Measurements from ENCODE around the gene JAK3.

Gene JAK3

DNA sequence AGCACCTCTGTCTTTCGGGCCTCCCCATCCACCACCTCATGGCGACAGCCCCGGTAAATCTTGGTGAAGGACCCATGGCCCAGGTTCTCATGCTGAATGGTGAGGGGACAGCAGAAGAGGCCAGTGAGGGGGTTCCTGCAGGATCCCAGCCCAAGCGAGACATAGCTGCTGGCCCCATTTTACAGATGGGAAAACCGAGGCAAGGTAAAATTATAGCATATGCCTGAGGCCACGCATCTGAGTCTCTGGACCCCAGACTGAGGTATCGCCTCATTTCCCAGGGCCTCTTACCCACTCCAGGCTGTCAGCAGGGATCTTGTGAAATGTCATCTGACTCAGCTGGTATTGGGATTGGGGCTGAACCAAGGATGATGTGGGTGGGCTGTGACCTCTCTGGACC lies 9.8 kb downstream of the JAK3 start:
- Histone ChIP-seq H3K9me3 (replicated peaks in 1 of 2; ENCODE audit: control insufficient read depth in 2 of 2, insufficient read depth in 1 of 2, low read depth in 1 of 2, low read length in 2 of 2) (no peaks in the 10 kb centered on the region), H4K91ac (ENCODE audit: low read depth, low read length, poor library complexity) (no peak overlapping the region), H2AK5ac (ENCODE audit: low read depth, low read length) (no peak overlapping the region), H3K27me3 (ENCODE audit: control insufficient read depth in 3 of 3, insufficient read depth in 3 of 3, low read depth in 1 of 3, low read length in 3 of 3) (peaks cover 0 to 22% (median 5%) of the 10 kb centered on the region in 3 experiments), H3K27ac (replicated peaks; ENCODE audit: low read length) (no peak overlapping the region), H3K4ac (ENCODE audit: low read length) (no peak overlapping the region), H3K4me1 (ENCODE audit: control insufficient read depth in 2 of 2, insufficient read depth in 1 of 2, low read depth in 1 of 2, low read length in 2 of 2) (peaks cover 11 to 19% of the 10 kb centered on the region in 2 donors), H3K23ac (ENCODE audit: low read depth, low read length, poor library complexity) (no peak overlapping the region), H2BK120ac (ENCODE audit: low read depth, low read length) (no peak overlapping the region), H2BK12ac (ENCODE audit: low read length) (no peak overlapping the region), H2AFZ (ENCODE audit: low read length) (no peak overlapping the region), H3K9ac (ENCODE audit: low read depth, low read length, poor library complexity) (no peak overlapping the region), H3K4me2 (ENCODE audit: insufficient read depth, low read length, poor library complexity, severe bottlenecking) (no peak overlapping the region), H2BK5ac (ENCODE audit: low read length) (no peak overlapping the region), H3K4me3 (ENCODE audit: low read length in 2 of 2) (no peak overlapping the region), H4K8ac (ENCODE audit: low read depth, low read length) (no peak overlapping the region), H3K79me1 (ENCODE audit: low read depth, low read length) (no peaks in the 10 kb centered on the region), H3K14ac (ENCODE audit: low read length) (no peak overlapping the region), H2BK15ac (ENCODE audit: low read length) (no peak overlapping the region), H3K18ac (ENCODE audit: low read length) (no peak overlapping the region), H3K36me3 (replicated peaks in 1 of 2; ENCODE audit: control insufficient read depth in 2 of 2, insufficient read depth in 2 of 2, low read length in 2 of 2) (no peaks in the 10 kb centered on the region)
- WGBS, 2 donors (ENCODE audit: extremely low coverage in 2 of 2, insufficient read length in 2 of 2, insufficient replicate concordance in 1 of 2), result no CpG with 5 or more reads among the region's 7 CpGs
- DNase-seq (ENCODE audit: low spot score), result no peak

DNA sequence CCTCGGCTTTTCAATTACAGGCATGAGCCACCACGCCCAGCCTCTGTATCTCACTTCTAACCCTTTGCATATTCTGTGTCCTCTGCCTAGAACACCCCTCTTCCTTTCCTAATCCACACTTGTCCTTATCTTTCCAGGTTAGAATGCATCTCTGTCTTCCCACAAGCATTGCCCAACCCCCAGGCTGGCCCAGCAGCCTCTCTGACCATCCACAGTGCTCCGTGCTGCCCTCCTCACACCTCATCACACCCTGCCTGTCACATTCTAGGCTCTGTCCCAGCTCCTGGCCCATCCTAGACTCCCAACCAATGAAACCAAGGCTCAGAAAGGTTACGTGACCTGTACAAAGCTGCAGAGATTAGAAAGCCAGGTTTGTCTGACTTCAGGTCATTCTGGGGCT lies 11.3 kb downstream of the JAK3 start:
- Histone ChIP-seq H2BK120ac (ENCODE audit: low read depth, low read length) (no peak overlapping the region), H2AK5ac (ENCODE audit: low read depth, low read length) (no peak overlapping the region), H4K91ac (ENCODE audit: low read depth, low read length, poor library complexity) (no peak overlapping the region), H3K36me3 (replicated peaks in 1 of 2; ENCODE audit: control insufficient read depth in 2 of 2, insufficient read depth in 2 of 2, low read length in 2 of 2) (no peaks in the 10 kb centered on the region), H2BK5ac (ENCODE audit: low read length) (no peak overlapping the region), H3K23ac (ENCODE audit: low read depth, low read length, poor library complexity) (no peak overlapping the region), H3K18ac (ENCODE audit: low read length) (no peak overlapping the region), H3K27me3 (ENCODE audit: control insufficient read depth in 3 of 3, insufficient read depth in 3 of 3, low read depth in 1 of 3, low read length in 3 of 3) (peaks cover 0 to 14% (median 5%) of the 10 kb centered on the region in 3 experiments), H4K8ac (ENCODE audit: low read depth, low read length) (no peak overlapping the region), H3K4me2 (ENCODE audit: insufficient read depth, low read length, poor library complexity, severe bottlenecking) (no peak overlapping the region), H3K4me1 (ENCODE audit: control insufficient read depth in 2 of 2, insufficient read depth in 1 of 2, low read depth in 1 of 2, low read length in 2 of 2) (peaks cover 11 to 16% of the 10 kb centered on the region in 2 donors), H2BK15ac (ENCODE audit: low read length) (no peak overlapping the region), H3K9me3 (replicated peaks in 1 of 2; ENCODE audit: control insufficient read depth in 2 of 2, insufficient read depth in 1 of 2, low read depth in 1 of 2, low read length in 2 of 2) (no peaks in the 10 kb centered on the region), H2AFZ (ENCODE audit: low read length) (no peak overlapping the region), H2BK12ac (ENCODE audit: low read length) (no peak overlapping the region), H3K27ac (replicated peaks; ENCODE audit: low read length) (no peak overlapping the region), H3K14ac (ENCODE audit: low read length) (no peak overlapping the region), H3K4ac (ENCODE audit: low read length) (no peak overlapping the region), H3K4me3 (ENCODE audit: low read length in 2 of 2) (no peak overlapping the region), H3K79me1 (ENCODE audit: low read depth, low read length) (no peaks in the 10 kb centered on the region), H3K9ac (ENCODE audit: low read depth, low read length, poor library complexity) (no peak overlapping the region)
- WGBS, 2 donors (ENCODE audit: extremely low coverage in 2 of 2, insufficient read length in 2 of 2, insufficient replicate concordance in 1 of 2), result no CpG with 5 or more reads among the region's 4 CpGs
- no peak for DNase-seq (ENCODE audit: low spot score)

DNA sequence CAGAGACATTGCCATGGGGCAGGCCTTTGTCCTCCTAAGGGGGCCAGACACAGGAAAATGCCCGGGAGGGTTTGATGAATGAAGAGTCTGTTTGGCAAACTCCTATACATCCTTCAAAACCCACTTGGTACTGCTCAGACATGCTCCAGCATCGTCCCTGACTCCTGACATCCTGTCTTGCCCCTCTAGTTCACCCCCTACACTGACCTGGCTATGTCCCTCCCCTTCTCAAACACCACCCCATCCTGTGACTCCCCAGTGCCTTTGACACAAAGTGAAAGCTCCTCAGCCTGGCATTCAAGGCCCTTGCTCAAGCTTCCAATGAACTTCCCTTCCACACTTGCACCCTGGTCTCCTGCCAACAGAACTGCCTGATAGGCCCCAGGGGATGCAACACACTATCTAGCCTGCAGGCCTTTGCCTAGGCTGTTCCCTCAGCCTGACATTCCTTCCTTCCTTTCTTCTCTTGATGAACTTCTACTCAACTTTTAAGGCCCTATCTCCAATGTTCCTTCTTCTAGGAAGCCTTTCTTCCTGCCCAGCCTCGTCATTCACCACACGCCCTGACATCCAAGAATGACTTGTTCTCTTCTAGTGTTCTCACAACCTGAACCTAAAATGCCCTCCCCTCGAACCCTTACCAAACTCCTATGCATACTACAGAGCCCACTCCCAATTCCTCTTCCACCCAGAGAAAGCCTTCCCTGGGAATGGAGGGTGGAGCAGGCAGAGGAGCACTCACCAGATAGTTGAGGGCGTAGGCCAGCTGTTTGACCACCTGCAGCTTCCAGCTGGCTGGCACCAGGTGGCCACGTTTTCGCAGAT lies 12.4 kb downstream of the JAK3 start:
- Histone ChIP-seq H3K27ac (replicated peaks; ENCODE audit: low read length) (no peak overlapping the region), H3K9ac (ENCODE audit: low read depth, low read length, poor library complexity) (peak overlapping the region; percentile 16), H2BK5ac (ENCODE audit: low read length) (peak overlapping the region; percentile 68), H3K36me3 (replicated peaks in 1 of 2; ENCODE audit: control insufficient read depth in 2 of 2, insufficient read depth in 2 of 2, low read length in 2 of 2) (no peaks in the 10 kb centered on the region), H3K18ac (ENCODE audit: low read length) (peak overlapping the region; percentile 72), H2BK120ac (ENCODE audit: low read depth, low read length) (no peak overlapping the region), H4K8ac (ENCODE audit: low read depth, low read length) (no peak overlapping the region), H3K4me3 (ENCODE audit: low read length in 2 of 2) (no peak overlapping the region), H3K23ac (ENCODE audit: low read depth, low read length, poor library complexity) (no peak overlapping the region), H3K4me1 (ENCODE audit: control insufficient read depth in 2 of 2, insufficient read depth in 1 of 2, low read depth in 1 of 2, low read length in 2 of 2) (peaks cover 7 to 15% of the 10 kb centered on the region in 2 donors), H3K14ac (ENCODE audit: low read length) (no peak overlapping the region), H2AK5ac (ENCODE audit: low read depth, low read length) (peak overlapping the region; percentile 47), H3K4ac (ENCODE audit: low read length) (no peak overlapping the region), H3K27me3 (ENCODE audit: control insufficient read depth in 3 of 3, insufficient read depth in 3 of 3, low read depth in 1 of 3, low read length in 3 of 3) (peaks cover 0 to 5% (median 5%) of the 10 kb centered on the region in 3 experiments), H2AFZ (ENCODE audit: low read length) (peak overlapping the region; percentile 39), H3K9me3 (replicated peaks in 1 of 2; ENCODE audit: control insufficient read depth in 2 of 2, insufficient read depth in 1 of 2, low read depth in 1 of 2, low read length in 2 of 2) (no peaks in the 10 kb centered on the region), H3K79me1 (ENCODE audit: low read depth, low read length) (no peaks in the 10 kb centered on the region), H2BK15ac (ENCODE audit: low read length) (peak overlapping the region; percentile 54), H2BK12ac (ENCODE audit: low read length) (peak overlapping the region; percentile 16), H4K91ac (ENCODE audit: low read depth, low read length, poor library complexity) (no peak overlapping the region), H3K4me2 (ENCODE audit: insufficient read depth, low read length, poor library complexity, severe bottlenecking) (no peak overlapping the region)
- no CpG with 5 or more reads among the region's 8 CpGs for WGBS, 2 donors (ENCODE audit: extremely low coverage in 2 of 2, insufficient read length in 2 of 2, insufficient replicate concordance in 1 of 2)
- DNase-seq (ENCODE audit: low spot score), result no peak

DNA sequence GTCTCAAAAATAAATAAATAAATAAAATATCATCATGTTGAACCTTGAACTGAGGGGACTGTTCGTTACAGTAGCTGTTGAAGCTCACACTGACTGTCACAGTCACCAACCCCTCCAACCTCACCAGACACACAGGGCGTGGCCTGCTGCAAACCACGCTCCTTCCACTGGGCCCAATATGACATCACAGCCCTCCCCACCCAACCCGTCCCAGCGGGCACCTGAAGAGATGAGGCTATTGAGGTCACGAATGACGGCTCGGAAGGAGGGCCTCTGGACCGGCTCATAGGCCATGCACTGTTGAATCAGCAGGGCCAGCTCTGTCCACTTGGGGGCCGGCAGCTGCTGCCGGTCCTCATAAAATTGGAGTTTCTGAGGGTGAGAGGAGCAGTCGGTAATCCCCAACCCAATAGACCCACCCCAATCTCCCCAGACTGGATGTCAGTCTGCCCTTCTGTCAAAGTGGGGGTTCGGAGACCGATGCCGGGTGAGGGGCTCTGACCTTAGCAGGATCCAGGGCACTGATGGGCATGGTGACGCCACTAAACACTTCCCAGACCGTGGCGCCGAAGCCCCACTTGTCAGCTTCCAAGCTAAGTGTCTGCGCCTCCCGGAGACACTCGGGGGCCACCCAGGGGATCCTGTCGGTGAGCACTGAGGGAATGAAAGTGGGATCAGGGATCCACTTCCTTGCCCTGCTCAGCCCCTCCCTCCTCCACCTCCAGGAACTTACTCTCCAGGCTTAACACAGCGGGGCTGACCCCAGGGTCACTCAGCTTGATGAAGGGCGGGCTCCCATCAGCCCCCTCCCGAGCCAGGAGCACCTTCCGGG lies 13.2 kb downstream of the JAK3 start:
- Histone ChIP-seq H3K4me2 (ENCODE audit: insufficient read depth, low read length, poor library complexity, severe bottlenecking) (no peak overlapping the region), H3K27ac (replicated peaks; ENCODE audit: low read length) (peak overlapping the region; percentile 27), H3K27me3 (ENCODE audit: control insufficient read depth in 3 of 3, insufficient read depth in 3 of 3, low read depth in 1 of 3, low read length in 3 of 3) (peaks cover 0 to 5% (median 2%) of the 10 kb centered on the region in 3 experiments), H2BK12ac (ENCODE audit: low read length) (no peak overlapping the region), H3K4ac (ENCODE audit: low read length) (no peak overlapping the region), H3K18ac (ENCODE audit: low read length) (peak overlapping the region; percentile 82), H3K36me3 (replicated peaks in 1 of 2; ENCODE audit: control insufficient read depth in 2 of 2, insufficient read depth in 2 of 2, low read length in 2 of 2) (no peaks in the 10 kb centered on the region), H2BK15ac (ENCODE audit: low read length) (peak overlapping the region; percentile 56), H3K4me1 (ENCODE audit: control insufficient read depth in 2 of 2, insufficient read depth in 1 of 2, low read depth in 1 of 2, low read length in 2 of 2) (peaks cover 7 to 19% of the 10 kb centered on the region in 2 donors), H4K91ac (ENCODE audit: low read depth, low read length, poor library complexity) (no peak overlapping the region), H3K4me3 (ENCODE audit: low read length in 2 of 2) (no peak overlapping the region), H3K9ac (ENCODE audit: low read depth, low read length, poor library complexity) (peak overlapping the region; percentile 16), H2AFZ (ENCODE audit: low read length) (peak overlapping the region; percentile 39), H3K9me3 (replicated peaks in 1 of 2; ENCODE audit: control insufficient read depth in 2 of 2, insufficient read depth in 1 of 2, low read depth in 1 of 2, low read length in 2 of 2) (no peaks in the 10 kb centered on the region), H3K14ac (ENCODE audit: low read length) (no peak overlapping the region), H3K79me1 (ENCODE audit: low read depth, low read length) (no peaks in the 10 kb centered on the region), H2AK5ac (ENCODE audit: low read depth, low read length) (peak overlapping the region; percentile 59), H4K8ac (ENCODE audit: low read depth, low read length) (no peak overlapping the region), H2BK120ac (ENCODE audit: low read depth, low read length) (no peak overlapping the region), H2BK5ac (ENCODE audit: low read length) (peak overlapping the region; percentile 68), H3K23ac (ENCODE audit: low read depth, low read length, poor library complexity) (no peak overlapping the region)
- DNase-seq (ENCODE audit: low spot score), result no peak
- no CpG with 5 or more reads among the region's 27 CpGs for WGBS, 2 donors (ENCODE audit: extremely low coverage in 2 of 2, insufficient read length in 2 of 2, insufficient replicate concordance in 1 of 2)
